ENCODE results near the gene EIF1AD. TPM values are rescaled to one million over a fixed set of nuclear protein-coding genes. Genes with fewer than 3 reads are reported as not detected.

Gene EIF1AD
- total and polyA plus RNA-seq, 2 experiments from 2014 or later: 19.4 to 25.6 TPM

DNA sequence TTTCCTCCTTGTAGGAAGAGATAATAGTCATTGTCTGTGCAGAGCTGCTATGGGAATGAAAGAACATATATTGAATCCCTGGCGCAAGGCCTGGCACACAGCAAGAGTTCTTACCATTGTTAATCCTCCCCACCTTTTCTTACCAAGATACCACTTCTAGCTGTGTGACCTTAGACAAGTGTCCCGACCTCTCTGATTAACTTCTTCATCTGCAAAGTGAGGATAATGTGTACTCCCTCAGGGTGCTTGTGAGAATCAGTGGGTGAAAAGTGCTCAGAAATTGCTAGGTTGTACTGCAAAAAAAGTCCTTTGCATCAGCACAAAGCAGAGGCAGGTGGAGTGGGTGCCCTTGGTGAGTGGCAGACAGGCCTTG is 6.1 kb upstream of the EIF1AD start:
- Histone ChIP-seq H2AFZ (no peak overlapping the region), H3K27ac (no peak overlapping the region), H3K9me2 (replicated peaks; ENCODE audit: insufficient read depth) (no peaks in the 10 kb centered on the region), H3K9me3 (ENCODE audit: low read depth) (no peaks in the 10 kb centered on the region), H3K4me2 (no peak overlapping the region), H3K4me3 (no peak overlapping the region), H3K36me3 (replicated peaks; ENCODE audit: insufficient read depth, low read depth) (no peaks in the 10 kb centered on the region), H3K79me2 (peaks cover 15% of the 10 kb centered on the region), H3K4me1 (ENCODE audit: insufficient read depth) (no peaks in the 10 kb centered on the region), H4K20me1 (ENCODE audit: insufficient read depth, poor library complexity, severe bottlenecking) (no peaks in the 10 kb centered on the region), H3K27me3 (peaks cover 21% of the 10 kb centered on the region)
- 91% methylated on average over 2 of the region's 2 CpGs for WGBS (ENCODE audit: low lambda C conversion rate, missing lambda C conversion rate)
- DNase-seq (ENCODE audit: low spot score): no peak
- TF ChIP-seq EZH2 (IDR thresholded peaks at IDR 0.05; ENCODE audit: borderline replicate concordance): no peak
- no peak for TF ChIP-seq EZH2phosphoT487 (IDR thresholded peaks at IDR 0.05; ENCODE audit: low read depth, severe bottlenecking, unreplicated experiment)

DNA sequence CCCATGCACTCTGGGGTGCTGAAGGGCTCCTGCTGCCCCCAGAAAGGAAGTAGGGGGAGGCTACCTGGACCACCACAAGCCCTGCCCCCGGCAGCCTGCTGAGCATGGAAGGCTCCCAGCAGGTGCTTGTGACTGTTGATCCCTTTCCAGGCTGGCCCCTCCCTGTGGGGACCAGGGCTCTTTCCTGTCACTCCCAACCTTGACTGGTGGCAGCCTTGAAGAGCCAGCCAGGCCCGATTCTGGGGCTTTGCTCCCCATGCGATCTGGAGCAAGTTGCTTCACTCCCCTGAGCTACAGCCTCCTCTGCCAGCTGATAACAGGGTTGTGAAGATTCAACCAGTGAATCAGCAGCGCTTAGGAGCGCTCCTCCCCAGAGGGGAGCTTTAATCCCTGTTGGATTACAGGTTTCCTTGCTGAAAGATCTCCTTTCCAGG is 5.3 kb upstream of the EIF1AD start:
- no peaks in the 10 kb centered on the region for H3K4me1 ChIP-seq (ENCODE audit: insufficient read depth)
- no peak overlapping the region for H2AFZ ChIP-seq
- no peaks in the 10 kb centered on the region for H3K9me3 ChIP-seq (ENCODE audit: low read depth)
- H3K36me3 ChIP-seq (replicated peaks; ENCODE audit: insufficient read depth, low read depth): no peaks in the 10 kb centered on the region
- H3K27me3 ChIP-seq: peaks cover 18% of the 10 kb centered on the region
- no peak overlapping the region for H3K27ac ChIP-seq
- peaks cover 19% of the 10 kb centered on the region for H3K79me2 ChIP-seq
- DNase-seq (ENCODE audit: low spot score): peak; percentile 49
- no peak overlapping the region for H3K4me3 ChIP-seq
- H4K20me1 ChIP-seq (ENCODE audit: insufficient read depth, poor library complexity, severe bottlenecking): no peaks in the 10 kb centered on the region
- WGBS (ENCODE audit: low lambda C conversion rate, missing lambda C conversion rate): 37% methylated on average over 5 of the region's 5 CpGs
- no peak for TF ChIP-seq EZH2phosphoT487 (IDR thresholded peaks at IDR 0.05; ENCODE audit: low read depth, severe bottlenecking, unreplicated experiment)
- no peak for TF ChIP-seq EZH2 (IDR thresholded peaks at IDR 0.05; ENCODE audit: borderline replicate concordance)
- TF ChIP-seq, protein P1, sequence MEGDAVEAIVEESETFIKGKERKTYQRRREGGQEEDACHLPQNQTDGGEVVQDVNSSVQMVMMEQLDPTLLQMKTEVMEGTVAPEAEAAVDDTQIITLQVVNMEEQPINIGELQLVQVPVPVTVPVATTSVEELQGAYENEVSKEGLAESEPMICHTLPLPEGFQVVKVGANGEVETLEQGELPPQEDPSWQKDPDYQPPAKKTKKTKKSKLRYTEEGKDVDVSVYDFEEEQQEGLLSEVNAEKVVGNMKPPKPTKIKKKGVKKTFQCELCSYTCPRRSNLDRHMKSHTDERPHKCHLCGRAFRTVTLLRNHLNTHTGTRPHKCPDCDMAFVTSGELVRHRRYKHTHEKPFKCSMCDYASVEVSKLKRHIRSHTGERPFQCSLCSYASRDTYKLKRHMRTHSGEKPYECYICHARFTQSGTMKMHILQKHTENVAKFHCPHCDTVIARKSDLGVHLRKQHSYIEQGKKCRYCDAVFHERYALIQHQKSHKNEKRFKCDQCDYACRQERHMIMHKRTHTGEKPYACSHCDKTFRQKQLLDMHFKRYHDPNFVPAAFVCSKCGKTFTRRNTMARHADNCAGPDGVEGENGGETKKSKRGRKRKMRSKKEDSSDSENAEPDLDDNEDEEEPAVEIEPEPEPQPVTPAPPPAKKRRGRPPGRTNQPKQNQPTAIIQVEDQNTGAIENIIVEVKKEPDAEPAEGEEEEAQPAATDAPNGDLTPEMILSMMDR (IDR thresholded peaks at IDR 0.05; ENCODE audit: poor library complexity): no peak
- H3K4me2 ChIP-seq: no peak overlapping the region
- no peaks in the 10 kb centered on the region for H3K9me2 ChIP-seq (replicated peaks; ENCODE audit: insufficient read depth)

DNA sequence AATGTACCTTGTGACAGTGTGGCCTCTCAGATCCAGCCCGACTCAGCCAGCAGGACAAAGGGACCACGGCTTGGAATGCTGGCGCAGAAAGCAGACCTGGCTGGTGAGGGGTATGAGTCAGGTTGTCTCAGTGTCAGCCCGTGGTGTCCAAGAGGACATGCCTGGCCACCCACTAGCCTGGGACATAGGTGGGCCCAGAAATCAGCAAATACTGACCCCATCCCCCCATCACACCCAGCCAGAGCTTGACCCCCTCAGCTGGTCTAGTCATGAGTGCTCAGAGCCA is 4.9 kb upstream of the EIF1AD start:
- H2AFZ ChIP-seq: no peak overlapping the region
- no peaks in the 10 kb centered on the region for H3K4me1 ChIP-seq (ENCODE audit: insufficient read depth)
- H4K20me1 ChIP-seq (ENCODE audit: insufficient read depth, poor library complexity, severe bottlenecking): no peaks in the 10 kb centered on the region
- H3K36me3 ChIP-seq (replicated peaks; ENCODE audit: insufficient read depth, low read depth): no peaks in the 10 kb centered on the region
- no peak for DNase-seq (ENCODE audit: low spot score)
- no peak overlapping the region for H3K4me3 ChIP-seq
- H3K4me2 ChIP-seq: no peak overlapping the region
- WGBS (ENCODE audit: low lambda C conversion rate, missing lambda C conversion rate): 70% methylated on average over 4 of the region's 4 CpGs
- no peaks in the 10 kb centered on the region for H3K9me2 ChIP-seq (replicated peaks; ENCODE audit: insufficient read depth)
- H3K79me2 ChIP-seq: peaks cover 19% of the 10 kb centered on the region
- no peaks in the 10 kb centered on the region for H3K9me3 ChIP-seq (ENCODE audit: low read depth)
- H3K27ac ChIP-seq: no peak overlapping the region
- TF ChIP-seq EZH2phosphoT487 (IDR thresholded peaks at IDR 0.05; ENCODE audit: low read depth, severe bottlenecking, unreplicated experiment): no peak
- peaks cover 15% of the 10 kb centered on the region for H3K27me3 ChIP-seq

DNA sequence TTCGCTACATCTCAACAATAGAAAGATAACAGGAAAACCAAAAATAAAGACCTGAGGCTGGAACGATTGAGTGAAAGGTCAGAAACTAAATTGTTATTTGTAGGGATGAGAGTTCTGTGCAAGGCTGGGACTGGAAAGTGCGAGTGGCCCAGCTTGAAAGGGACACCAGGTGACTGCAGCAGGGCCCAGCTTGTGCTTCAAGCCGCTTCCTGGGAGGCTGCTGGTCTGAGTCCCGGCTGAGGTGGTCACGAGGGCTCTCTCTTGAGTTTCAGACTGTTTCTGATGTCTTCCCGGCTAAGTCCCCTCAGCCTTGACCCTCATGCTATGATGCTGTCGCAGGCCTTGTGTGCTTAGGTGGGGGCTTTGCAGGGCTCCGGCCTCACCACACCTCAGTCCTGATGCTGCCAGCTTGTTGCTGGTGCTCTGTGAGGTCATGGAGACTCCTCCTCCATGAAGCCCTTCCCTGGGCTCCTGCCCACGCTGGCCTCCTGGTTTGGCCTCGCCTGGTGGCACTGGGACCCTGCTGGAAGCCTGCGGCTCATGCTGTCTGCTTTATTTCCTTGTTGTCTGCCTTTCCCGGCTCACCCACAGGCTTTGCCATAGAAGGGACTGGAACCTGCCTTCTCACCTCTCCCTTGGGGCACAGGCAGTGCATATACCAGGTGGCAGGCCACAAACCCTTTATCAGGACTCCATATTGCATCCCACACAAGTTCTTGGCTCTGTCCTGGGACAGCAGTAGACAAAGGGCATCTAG is 4.4 kb upstream of the EIF1AD start:
- peaks cover 9% of the 10 kb centered on the region for H3K27me3 ChIP-seq
- TF ChIP-seq EZH2phosphoT487 (IDR thresholded peaks at IDR 0.05; ENCODE audit: low read depth, severe bottlenecking, unreplicated experiment) (no peak), EZH2 (IDR thresholded peaks at IDR 0.05; ENCODE audit: borderline replicate concordance) (no peak)
- TF ChIP-seq, protein P1 (IDR thresholded peaks at IDR 0.05; ENCODE audit: poor library complexity): no peak
- no peaks in the 10 kb centered on the region for H4K20me1 ChIP-seq (ENCODE audit: insufficient read depth, poor library complexity, severe bottlenecking)
- H3K79me2 ChIP-seq: peaks cover 24% of the 10 kb centered on the region
- H2AFZ ChIP-seq: no peak overlapping the region
- 87% methylated on average over 13 of the region's 13 CpGs for WGBS (ENCODE audit: low lambda C conversion rate, missing lambda C conversion rate)
- H3K4me1 ChIP-seq (ENCODE audit: insufficient read depth): no peaks in the 10 kb centered on the region
- no peak for DNase-seq (ENCODE audit: low spot score)
- no peaks in the 10 kb centered on the region for H3K9me3 ChIP-seq (ENCODE audit: low read depth)
- no peak overlapping the region for H3K4me3 ChIP-seq
- H3K27ac ChIP-seq: no peak overlapping the region
- H3K36me3 ChIP-seq (replicated peaks; ENCODE audit: insufficient read depth, low read depth): no peaks in the 10 kb centered on the region
- H3K4me2 ChIP-seq: no peak overlapping the region
- no peaks in the 10 kb centered on the region for H3K9me2 ChIP-seq (replicated peaks; ENCODE audit: insufficient read depth)
